ENCODE results near the gene WSB2.

WSB2 gene

GRCh38 chr12:118060301-118061010 is 523 bp downstream of the WSB2 start:
- no peak for TF ChIP-seq CTCF (IDR thresholded peaks at IDR 0.05)
- Histone ChIP-seq H3K27me3 (ENCODE audit: control insufficient read depth, insufficient read depth, low read length) (no peaks in the 10 kb centered on the region), H3K4me3 (ENCODE audit: low read depth, low read length) (peak overlapping the region; percentile 69), H2AFZ (peak overlapping the region; percentile 91), H3K4me1 (peaks cover 8% of the 10 kb centered on the region), H3K27ac (peak overlapping the region; percentile 90), H3K9ac (peak overlapping the region; percentile 71), H3K9me3 (ENCODE audit: control insufficient read depth, low read length) (no peaks in the 10 kb centered on the region), H3K79me2 (no peaks in the 10 kb centered on the region), H3K36me3 (ENCODE audit: control insufficient read depth, insufficient read depth, low read length) (no peaks in the 10 kb centered on the region), H3K4me2 (ENCODE audit: low read length) (peak overlapping the region; percentile 75)

- no peak for TF ChIP-seq CTCF (IDR thresholded peaks at IDR 0.05)
- Histone ChIP-seq H3K4me3 (ENCODE audit: low read depth, low read length) (peak overlapping the region; percentile 69), H3K4me2 (ENCODE audit: low read length) (peak overlapping the region; percentile 75), H3K27ac (peak overlapping the region; percentile 90), H3K79me2 (no peaks in the 10 kb centered on the region), H3K27me3 (ENCODE audit: control insufficient read depth, insufficient read depth, low read length) (no peaks in the 10 kb centered on the region), H3K9me3 (ENCODE audit: control insufficient read depth, low read length) (no peaks in the 10 kb centered on the region), H2AFZ (peak overlapping the region; percentile 91), H3K9ac (no peak overlapping the region), H3K4me1 (peaks cover 8% of the 10 kb centered on the region), H3K36me3 (ENCODE audit: control insufficient read depth, insufficient read depth, low read length) (no peaks in the 10 kb centered on the region)
Measured at GRCh38 chr12:118059341-118060191, 1.4 kb downstream of the WSB2 start.

- H3K4me1 ChIP-seq, result peaks cover 8% of the 10 kb centered on the region
Measured at GRCh38 chr12:118058881-118059280, 2.1 kb downstream of the WSB2 start.

GRCh38 chr12:118058227-118058626 is 2.8 kb downstream of the WSB2 start:
- H3K27ac ChIP-seq, result no peak overlapping the region

More at GRCh38 chr12:118058881-118059280, 2.1 kb downstream of the WSB2 start:
- Histone ChIP-seq H3K9ac (no peak overlapping the region), H3K27me3 (ENCODE audit: control insufficient read depth, insufficient read depth, low read length) (no peaks in the 10 kb centered on the region), H3K79me2 (no peaks in the 10 kb centered on the region), H2AFZ (no peak overlapping the region), H3K27ac (no peak overlapping the region), H3K36me3 (ENCODE audit: control insufficient read depth, insufficient read depth, low read length) (no peaks in the 10 kb centered on the region), H3K9me3 (ENCODE audit: control insufficient read depth, low read length) (no peaks in the 10 kb centered on the region), H3K4me3 (ENCODE audit: low read depth, low read length) (no peak overlapping the region), H3K4me2 (ENCODE audit: low read length) (no peak overlapping the region)
- no peak for TF ChIP-seq CTCF (IDR thresholded peaks at IDR 0.05)

More at GRCh38 chr12:118058227-118058626, 2.8 kb downstream of the WSB2 start:
- no peaks in the 10 kb centered on the region for H3K9me3 ChIP-seq (ENCODE audit: control insufficient read depth, low read length)
- H3K4me2 ChIP-seq (ENCODE audit: low read length), result no peak overlapping the region
- no peak overlapping the region for H2AFZ ChIP-seq
- no peaks in the 10 kb centered on the region for H3K27me3 ChIP-seq (ENCODE audit: control insufficient read depth, insufficient read depth, low read length)
- no peak overlapping the region for H3K9ac ChIP-seq
- H3K4me1 ChIP-seq, result peaks cover 11% of the 10 kb centered on the region
- no peak overlapping the region for H3K4me3 ChIP-seq (ENCODE audit: low read depth, low read length)
- H3K79me2 ChIP-seq, result peaks cover 3% of the 10 kb centered on the region
- no peaks in the 10 kb centered on the region for H3K36me3 ChIP-seq (ENCODE audit: control insufficient read depth, insufficient read depth, low read length)
- TF ChIP-seq CTCF (IDR thresholded peaks at IDR 0.05), result no peak
